Brain pericyte (primary cell): Measurements from ENCODE around the gene ERGIC1.
"Not testable (repeated sequence)": the region's sequence is repeated elsewhere in the genome, so short reads cannot be mapped to it uniquely, and the experiment has no call there.

ENCODE experiments used
- DNase-seq: peaks from one replicate; pipeline ENCODE4 v3.0.0-alpha.2; 2012; ENCODE audit warnings: low read depth, low spot score

Gene ERGIC1

GRCh38 chr5:172847584-172847983, 13.5 kb downstream of the ERGIC1 start:
- not testable (repeated sequence) for DNase-seq

GRCh38 chr5:172848419-172848818, 14.4 kb downstream of the ERGIC1 start:
- DNase-seq: no peak

- no peak for DNase-seq
Observed at GRCh38 chr5:172849606-172850453, 15.8 kb downstream of the ERGIC1 start.

GRCh38 chr5:172850454-172850797, 16.4 kb downstream of the ERGIC1 start:
- DNase-seq: no peak

GRCh38 chr5:172851254-172851653, 17.2 kb downstream of the ERGIC1 start:
- not testable (repeated sequence) for DNase-seq

- no peak for DNase-seq
Observed at GRCh38 chr5:172852490-172853354, 18.7 kb downstream of the ERGIC1 start.

- DNase-seq: no peak
Observed at GRCh38 chr5:172853355-172853975, 19.4 kb downstream of the ERGIC1 start.

- no peak for DNase-seq
Observed at GRCh38 chr5:172854451-172854871, 20.4 kb downstream of the ERGIC1 start.

- no peak for DNase-seq
Observed at GRCh38 chr5:172854971-172855370, 20.9 kb downstream of the ERGIC1 start.

GRCh38 chr5:172855597-172856292, 21.7 kb downstream of the ERGIC1 start:
- DNase-seq: no peak

- DNase-seq: no peak
Observed at GRCh38 chr5:172856336-172856735, 22.3 kb downstream of the ERGIC1 start.

GRCh38 chr5:172857982-172858381, 23.9 kb downstream of the ERGIC1 start:
- no peak for DNase-seq

GRCh38 chr5:172858511-172858989, 24.5 kb downstream of the ERGIC1 start:
- DNase-seq: no peak

GRCh38 chr5:172858990-172859811, 25.1 kb downstream of the ERGIC1 start:
- no peak for DNase-seq

GRCh38 chr5:172859966-172860365, 25.9 kb downstream of the ERGIC1 start:
- DNase-seq: no peak

- no peak for DNase-seq
Observed at GRCh38 chr5:172860520-172861443, 26.7 kb downstream of the ERGIC1 start.

GRCh38 chr5:172861461-172861860, 27.4 kb downstream of the ERGIC1 start:
- no peak for DNase-seq

GRCh38 chr5:172862165-172862801, 28.2 kb downstream of the ERGIC1 start:
- no peak for DNase-seq

- not testable (repeated sequence) for DNase-seq
Observed at GRCh38 chr5:172864171-172864570, 30.1 kb downstream of the ERGIC1 start.
